ENCODE data around the gene CYP2A6.

GRCh38 chr19:40831502-40832430 lies 18.5 kb downstream of the CYP2A6 start:
- TF ChIP-seq CTCF (IDR thresholded peaks at IDR 0.05) (no peak), POLR2A (IDR thresholded peaks at IDR 0.05) (no peak)
